GM23338 (cell line): ENCODE measurements around the gene NEMP1. TPM values are rescaled to one million over a fixed set of nuclear protein-coding genes. Genes with fewer than 3 reads are reported as not detected.

Source experiments
- ATAC-seq: fragments of 200-7000 bp; cut with Tn5 transposase; 3 replicates; pipeline ENCODE4 v1.9.1; 2020
- DNase-seq: peaks from one replicate; pipeline ENCODE4 v3.0.0-alpha.2; 2015; ENCODE audit warnings: low spot score
- H2AFZ ChIP-seq: fragments of 200-600 bp; sonication (generic); 2 replicates; pipeline ENCODE4 v1.8.0; 2016; ENCODE audit warnings: antibody characterized with exemption, mild to moderate bottlenecking, moderate library complexity
- H3F3A ChIP-seq: fragments of 200-600 bp; sonication (generic); replicated peaks from 2 replicates; pipeline ENCODE4 v1.8.0; 2017; ENCODE audit warnings: antibody characterized with exemption, mixed run types, low read depth
- H3K27ac ChIP-seq: fragments of 200-600 bp; sonication (generic); 2 replicates; pipeline ENCODE4 v1.6.1; 2016; ENCODE audit warnings: low read depth
- H3K27me3 ChIP-seq: fragments of 200-600 bp; sonication (generic); 2 replicates; pipeline ENCODE4 v1.8.0; 2016; ENCODE audit warnings: mild to moderate bottlenecking, mixed run types, moderate library complexity; ENCODE audit not compliant: insufficient read depth
- H3K36me3 ChIP-seq: fragments of 200-600 bp; sonication (generic); 2 replicates; pipeline ENCODE4 v1.8.0; 2016; ENCODE audit warnings: mild to moderate bottlenecking; ENCODE audit not compliant: insufficient read depth
- H3K4me1 ChIP-seq: fragments of 200-600 bp; sonication (generic); 2 replicates; pipeline ENCODE4 v1.8.0; 2016; ENCODE audit warnings: mild to moderate bottlenecking, moderate library complexity; ENCODE audit not compliant: insufficient read depth
- H3K4me2 ChIP-seq: fragments of 200-600 bp; sonication (generic); 2 replicates; pipeline ENCODE4 v1.7.1; 2017; ENCODE audit warnings: mixed run types
- H3K4me3 ChIP-seq: fragments of 200-600 bp; sonication (generic); 2 replicates; pipeline ENCODE4 v1.6.1; 2016; ENCODE audit warnings: mixed run types
- H3K79me2 ChIP-seq: fragments of 200-600 bp; sonication (generic); replicated peaks from 2 replicates; pipeline ENCODE4 v1.8.0; 2017; ENCODE audit warnings: mild to moderate bottlenecking; ENCODE audit not compliant: insufficient read depth
- H3K9me2 ChIP-seq: fragments of 200-600 bp; sonication (generic); 2 replicates; pipeline ENCODE4 v1.8.0; 2017; ENCODE audit not compliant: insufficient read depth
- H4K20me1 ChIP-seq: fragments of 200-600 bp; sonication (generic); replicated peaks from 2 replicates; pipeline ENCODE4 v1.8.0; 2017; ENCODE audit warnings: mild to moderate bottlenecking; ENCODE audit not compliant: insufficient read depth
- H3K27ac Mint-ChIP-seq: 2 replicates; pipeline ENCODE4 v1.8.0; 2020; ENCODE audit warnings: inconsistent platforms, mild to moderate bottlenecking, moderate library complexity, mixed read lengths
- H3K27me3 Mint-ChIP-seq: 3 replicates; pipeline ENCODE4 v1.8.0; 2022; ENCODE audit warnings: low read depth, mild to moderate bottlenecking, moderate library complexity, mixed read lengths, inconsistent platforms; ENCODE audit not compliant: insufficient read depth, poor library complexity
- H3K36me3 Mint-ChIP-seq: 3 replicates; pipeline ENCODE4 v1.8.0; 2021; ENCODE audit warnings: low read depth, mild to moderate bottlenecking, inconsistent platforms, moderate library complexity, mixed read lengths
- H3K4me1 Mint-ChIP-seq: 3 replicates; pipeline ENCODE4 v1.8.0; 2020; ENCODE audit warnings: mild to moderate bottlenecking, inconsistent platforms, mixed read lengths
- H3K4me3 Mint-ChIP-seq: 3 replicates; pipeline ENCODE4 v1.8.0; 2021; ENCODE audit warnings: moderate library complexity, mild to moderate bottlenecking, inconsistent platforms, mixed read lengths
- H3K9me3 Mint-ChIP-seq: 3 replicates; pipeline ENCODE4 v1.8.0; 2020; ENCODE audit warnings: moderate library complexity, mild to moderate bottlenecking, inconsistent platforms, mixed read lengths
- EZH2 ChIP-seq: fragments of 200-600 bp; sonication (generic); IDR thresholded peaks from one replicate; pipeline ENCODE4 v1.8.0; 2017; ENCODE audit warnings: antibody characterized with exemption, mild to moderate bottlenecking, low read depth; ENCODE audit not compliant: unreplicated experiment
- EZH2phosphoT487 ChIP-seq: fragments of 200-600 bp; sonication (generic); IDR thresholded peaks from one replicate; pipeline ENCODE4 v1.8.1; 2018; ENCODE audit warnings: antibody characterized with exemption; ENCODE audit not compliant: unreplicated experiment
- POLR2AphosphoS5 ChIP-seq: IDR thresholded peaks from 2 replicates; pipeline ENCODE4 v1.6.1; 2016; ENCODE audit warnings: antibody characterized with exemption, low read depth
- REST ChIP-seq: IDR thresholded peaks from one replicate; pipeline ENCODE4 v1.6.1; 2018; ENCODE audit warnings: antibody characterized with exemption; ENCODE audit not compliant: unreplicated experiment
- ZNF114 ChIP-seq: fragments of 250-450 bp; sonication (Bioruptor Pico); IDR thresholded peaks from 2 replicates; pipeline ENCODE4 v1.5.0; 2020; ENCODE audit warnings: mild to moderate bottlenecking, moderate library complexity
- ZNF331 ChIP-seq: fragments of 250-450 bp; sonication (Bioruptor Pico); IDR thresholded peaks from 2 replicates; pipeline ENCODE4 v1.5.0; 2020; ENCODE audit warnings: low read depth, mild to moderate bottlenecking, moderate library complexity
- ZNF462 ChIP-seq: fragments of 250-450 bp; sonication (Bioruptor Pico); IDR thresholded peaks from 2 replicates; pipeline ENCODE4 v1.5.0; 2020; ENCODE audit warnings: mild to moderate bottlenecking, moderate library complexity
- polyA plus RNA-seq: library from polyadenylated mRNA; unstranded; fragments of >200 nt; fragmentation: Nextera tagmentation; extraction: Ambion mirVana; gene quantifications from 2 replicates; pipeline ENCODE4 v1.2.1, GENCODE V29; 2016
- total RNA-seq: library from RNA; depleted of rRNA; stranded (reverse); fragments of >200 nt; shearing (Covaris generic); gene quantifications from 2 replicates; pipeline ENCODE4 v1.2.3, GENCODE V29; 2014

Gene NEMP1
- total and polyA plus RNA-seq, 2 experiments from 2014 or later, result 11.9 to 35.0 TPM

- TF ChIP-seq ZNF462 (CRISPR knock-in tag), result no peak
Measured at GRCh38 chr12:57093415-57094207, 15.0 kb upstream of the NEMP1 start (continued).

GRCh38 chr12:57092876-57093414 is 14.4 kb upstream of the NEMP1 start:
- Mint-ChIP-seq H3K4me3 (no peak overlapping the region), H3K27ac (peak overlapping the region; percentile 48; the same call in 1 of the 2 replicates), H3K9me3 (no peaks in the 10 kb centered on the region), H3K27me3 (peaks cover 42% of the 10 kb centered on the region), H3K4me1 (peaks cover 59% of the 10 kb centered on the region), H3K36me3 (peaks cover 61% of the 10 kb centered on the region)
- H3K4me1 ChIP-seq, result peaks cover 27% of the 10 kb centered on the region
- peaks cover 8% of the 10 kb centered on the region; the same call in 1 of the 2 replicates for H3K79me2 ChIP-seq
- ATAC-seq, result no peak
- no peaks in the 10 kb centered on the region for H3K27me3 ChIP-seq
- H3K4me2 ChIP-seq, result no peak overlapping the region; the same call in 1 of the 2 replicates
- DNase-seq, result no peak
- H3K4me3 ChIP-seq, result no peak overlapping the region
- H3F3A ChIP-seq, result peaks cover 18% of the 10 kb centered on the region
- H3K9me2 ChIP-seq, result no peaks in the 10 kb centered on the region
- no peak for TF ChIP-seq ZNF114 (CRISPR knock-in tag)
- TF ChIP-seq REST, result no peak
- TF ChIP-seq POLR2AphosphoS5, result no peak
- TF ChIP-seq EZH2phosphoT487, result no peak
- no peak for TF ChIP-seq EZH2
- no peak for TF ChIP-seq ZNF331
- H3K36me3 ChIP-seq, result no peaks in the 10 kb centered on the region
- no peak overlapping the region for H3K27ac ChIP-seq
- no peaks in the 10 kb centered on the region; the same call in 1 of the 2 replicates for H4K20me1 ChIP-seq
- H2AFZ ChIP-seq, result no peak overlapping the region
